ENCODE results near the gene FTHL17. TPM values are rescaled to one million over a fixed set of nuclear protein-coding genes. Genes with fewer than 3 reads are reported as not detected.

The FTHL17 gene
- polyA plus RNA-seq = not detected

DNA sequence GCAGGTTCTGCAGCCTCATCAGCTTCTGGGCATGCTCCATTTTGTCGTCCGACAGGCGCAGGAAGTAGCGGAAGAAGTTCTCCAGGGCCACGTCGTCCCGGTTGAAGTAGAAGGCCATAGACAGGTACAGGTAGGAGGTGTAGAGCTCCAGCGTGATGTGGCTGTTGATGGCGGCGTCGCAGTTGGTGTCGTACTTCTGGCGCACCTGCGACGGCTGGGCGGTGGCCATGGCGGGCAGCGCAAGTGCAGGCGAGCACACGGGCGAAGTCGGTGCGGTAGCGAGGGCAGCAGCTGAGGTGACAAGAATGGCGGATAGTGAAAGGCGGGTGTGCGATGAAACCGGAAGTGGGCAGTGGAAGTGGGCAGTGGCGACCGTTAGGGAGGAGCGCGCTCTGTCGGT is at the start of gene FTHL17:
TSS of gene FTHL17 (minus strand) at position 317 of the 400 bp plus-strand sequence. CDS start at position 229, 88 bp downstream.
- WGBS, 3 donors = 91 to 98% (median 97%) methylated on average over 27 to 33 of the region's 33 CpGs

GRCh38 chrX:31117266-31117665 is 45.4 kb upstream of the FTHL17 start:
- no peak overlapping the region for H3K27ac ChIP-seq (ENCODE audit: low read depth, low read length)
- 66 to 75% (median 69%) methylated on average over 4 of the region's 4 CpGs for WGBS, 3 donors

More for the DNA sequence above, at the start of gene FTHL17:
- H3K27ac ChIP-seq (ENCODE audit: low read depth, low read length) = no peak within 1 kb of the TSS

DNA sequence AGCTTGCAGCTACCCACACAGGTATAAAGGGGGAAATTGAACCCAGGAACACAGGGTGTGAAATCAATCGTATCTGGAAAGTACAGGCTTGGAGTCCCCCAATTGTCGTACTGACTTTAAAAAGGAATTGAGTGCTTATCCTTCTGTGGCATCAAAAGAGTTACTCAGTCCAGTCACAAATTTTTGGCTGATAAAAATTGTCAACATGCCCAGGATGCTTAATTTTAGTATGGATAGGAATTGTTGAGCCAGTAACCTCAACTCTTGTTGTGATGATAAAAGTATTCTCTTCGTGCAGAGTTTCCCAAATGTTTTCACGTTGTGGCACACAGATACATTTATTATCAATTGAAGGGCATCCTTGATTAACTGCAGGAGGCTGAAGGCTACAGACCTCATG is 43.6 kb upstream of the FTHL17 start:
- 53 to 69% (median 64%) methylated on average over 4 of the region's 4 CpGs for WGBS, 3 donors
- no peak overlapping the region for H3K27ac ChIP-seq (ENCODE audit: low read depth, low read length)

GRCh38 chrX:31114858-31115257 is 43.0 kb upstream of the FTHL17 start:
- WGBS, 3 donors = 50 to 58% (median 55%) methylated on average over 2 of the region's 2 CpGs

DNA sequence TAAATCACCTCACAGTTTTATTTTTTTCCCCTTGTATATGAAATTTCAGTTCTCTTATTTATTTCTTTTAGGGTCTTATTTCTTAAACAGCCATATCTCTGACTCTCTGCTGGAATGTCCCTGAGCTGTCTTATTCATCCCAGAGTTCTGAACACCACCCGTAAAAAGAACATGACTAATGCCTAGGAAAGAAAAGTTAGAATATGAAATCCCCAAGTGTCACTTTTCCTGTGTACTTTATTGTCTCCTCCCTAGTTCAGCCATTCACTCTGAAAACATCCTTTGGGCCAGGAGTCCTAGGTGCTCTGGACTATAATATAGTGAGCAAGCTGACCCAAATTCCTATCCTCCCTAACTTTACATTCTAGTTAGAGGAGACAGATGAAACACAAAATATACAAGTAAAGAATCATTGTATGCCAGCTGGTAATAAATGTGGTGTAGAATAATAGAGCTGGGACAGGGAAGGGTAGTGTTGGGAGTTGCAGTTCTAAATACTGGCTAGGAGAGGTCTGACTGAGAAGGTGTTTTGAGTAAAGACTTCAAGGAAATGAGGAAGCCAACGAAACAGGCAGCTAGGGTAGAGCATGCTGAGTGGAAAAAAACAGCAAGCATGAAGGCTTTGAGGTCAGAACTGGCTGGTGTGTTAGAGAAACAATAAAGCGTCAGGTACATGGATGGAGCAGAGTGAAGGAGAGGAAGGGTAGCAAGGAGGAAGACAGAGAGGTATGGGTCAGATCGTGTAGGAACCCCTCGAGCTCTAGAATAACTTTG is 40.6 kb upstream of the FTHL17 start:
- WGBS, 3 donors = 67 to 75% (median 75%) methylated on average over 5 of the region's 5 CpGs
- H3K27ac ChIP-seq (ENCODE audit: low read depth, low read length) = no peak overlapping the region

More at GRCh38 chrX:31114858-31115257, 43.0 kb upstream of the FTHL17 start:
- no peak overlapping the region for H3K27ac ChIP-seq (ENCODE audit: low read depth, low read length)

DNA sequence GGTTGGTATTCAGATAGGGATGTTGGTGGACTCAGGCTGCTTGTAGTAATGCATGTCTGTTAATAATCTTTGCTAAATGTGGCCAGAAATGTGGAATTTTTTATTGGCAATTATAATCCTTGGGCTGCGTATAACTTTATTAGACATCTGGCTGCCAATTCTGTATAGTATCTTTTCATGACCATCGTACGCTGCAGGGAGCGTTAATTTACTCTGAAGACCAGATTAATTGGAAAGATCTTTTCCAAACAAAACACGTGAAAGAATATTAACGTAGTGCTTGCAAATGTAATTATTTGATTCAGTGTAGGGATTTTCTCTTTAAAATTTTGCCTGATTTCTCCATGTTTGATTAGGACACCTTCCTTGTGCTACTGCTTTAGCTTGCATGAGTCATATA is 38.8 kb upstream of the FTHL17 start:
- H3K27ac ChIP-seq (ENCODE audit: low read depth, low read length) = no peak overlapping the region
- WGBS, 3 donors = 88 to 96% (median 94%) methylated on average over 6 of the region's 6 CpGs

GRCh38 chrX:31099536-31100090 is 27.8 kb upstream of the FTHL17 start:
- no peak overlapping the region for H3K27ac ChIP-seq (ENCODE audit: low read depth, low read length)
- 47 to 86% (median 71%) methylated on average over 2 of the region's 2 CpGs for WGBS, 3 donors

DNA sequence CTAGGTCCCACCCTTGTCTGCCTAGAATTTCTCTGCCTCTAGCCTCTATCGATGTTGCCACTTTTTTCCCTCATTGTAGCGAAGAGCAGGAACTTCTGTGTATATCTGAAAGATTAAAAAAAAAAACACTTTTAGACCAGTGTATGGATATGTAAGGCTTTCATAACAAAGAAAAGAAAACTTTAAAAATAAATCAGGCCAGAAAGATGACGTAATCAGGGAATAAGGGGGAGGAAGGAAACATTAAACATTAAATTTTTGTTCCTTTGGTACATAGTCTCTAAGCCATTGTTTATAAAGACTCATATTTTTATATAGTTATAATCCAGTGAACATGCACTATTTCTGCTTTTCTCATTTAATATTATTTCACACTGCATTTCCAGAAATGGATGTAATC is 26.2 kb upstream of the FTHL17 start:
- no peak overlapping the region for H3K27ac ChIP-seq (ENCODE audit: low read depth, low read length)
- 56 to 61% (median 56%) methylated on average over 3 of the region's 3 CpGs for WGBS, 3 donors

DNA sequence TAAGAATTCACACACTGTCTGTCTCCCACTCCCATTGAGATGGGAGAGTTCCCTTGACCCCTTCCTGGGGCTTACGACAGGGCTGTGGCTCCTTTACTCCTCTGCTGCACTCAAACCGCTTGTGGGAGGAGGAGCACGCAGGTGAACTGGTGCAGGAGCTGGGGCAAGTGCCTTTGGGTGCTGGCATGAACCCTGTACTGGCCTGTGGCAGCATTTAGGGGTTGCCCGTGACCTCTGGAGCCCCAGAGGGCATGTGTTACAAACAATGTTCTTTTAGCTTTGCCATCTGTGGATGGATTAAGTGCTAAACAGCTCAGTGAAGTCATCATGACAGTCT is 21.8 kb upstream of the FTHL17 start:
- no peak overlapping the region for H3K27ac ChIP-seq (ENCODE audit: low read depth, low read length)
- WGBS, 3 donors = 68 to 94% (median 93%) methylated on average over 4 of the region's 4 CpGs

DNA sequence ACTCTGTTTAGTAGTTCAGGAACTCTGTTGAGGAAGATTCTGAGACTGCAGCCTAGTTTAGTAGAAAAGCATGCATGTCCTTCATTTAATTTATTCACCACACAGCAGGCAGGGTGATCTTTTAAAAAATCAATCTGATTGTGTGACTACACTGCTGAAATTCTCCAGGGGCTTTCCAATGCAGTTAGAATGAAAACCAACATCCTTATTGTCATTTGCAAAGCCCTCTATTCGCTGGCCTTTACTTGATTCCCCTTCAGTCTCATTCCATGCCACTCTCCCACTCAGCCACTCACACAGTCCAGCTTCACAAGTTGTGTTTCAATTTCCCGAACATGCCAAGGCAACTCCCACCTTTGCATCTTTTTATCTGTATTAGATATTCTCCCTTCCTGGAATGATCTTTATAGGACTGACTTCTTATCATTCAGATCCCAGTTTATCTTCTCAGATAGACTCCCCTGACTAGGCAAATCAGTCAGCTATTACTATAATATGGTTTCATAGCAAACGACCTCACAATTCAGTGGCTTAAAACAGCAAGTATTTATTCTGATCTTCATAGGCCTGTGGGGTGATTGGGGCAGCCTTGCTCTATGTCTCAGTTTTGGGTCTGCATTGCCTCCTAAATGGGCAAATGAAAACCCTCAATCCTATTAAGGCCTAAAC is 21.3 kb upstream of the FTHL17 start:
- H3K27ac ChIP-seq (ENCODE audit: low read depth, low read length) = no peak overlapping the region
- 48 to 63% (median 62%) methylated on average over 3 of the region's 3 CpGs for WGBS, 3 donors

GRCh38 chrX:31092476-31092875 is 20.6 kb upstream of the FTHL17 start:
- H3K27ac ChIP-seq (ENCODE audit: low read depth, low read length) = no peak overlapping the region
- WGBS, 3 donors = 47 to 57% (median 48%) methylated on average over 3 of the region's 3 CpGs

DNA sequence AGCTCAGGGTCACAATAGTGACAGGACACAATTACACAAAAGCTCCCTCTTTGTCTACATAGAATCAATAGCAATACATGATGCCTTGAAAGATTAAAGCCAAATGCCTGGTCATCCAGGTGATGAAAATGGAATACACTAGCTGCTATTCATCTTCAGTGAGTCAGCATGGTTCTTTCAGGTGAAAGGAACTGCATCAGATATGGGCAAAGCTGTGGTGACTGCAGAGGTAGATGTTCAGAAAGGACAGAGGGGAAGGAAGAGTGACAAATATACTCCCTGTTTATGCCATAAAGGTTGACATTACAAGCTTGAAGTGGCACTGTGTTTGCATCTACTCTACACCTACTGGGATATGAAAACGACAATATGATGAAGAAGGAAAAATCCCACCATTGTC is 20.0 kb upstream of the FTHL17 start:
- WGBS, 3 donors = 56 to 86% (median 74%) methylated on average over 1 of the region's 1 CpG
- H3K27ac ChIP-seq (ENCODE audit: low read depth, low read length) = no peak overlapping the region

DNA sequence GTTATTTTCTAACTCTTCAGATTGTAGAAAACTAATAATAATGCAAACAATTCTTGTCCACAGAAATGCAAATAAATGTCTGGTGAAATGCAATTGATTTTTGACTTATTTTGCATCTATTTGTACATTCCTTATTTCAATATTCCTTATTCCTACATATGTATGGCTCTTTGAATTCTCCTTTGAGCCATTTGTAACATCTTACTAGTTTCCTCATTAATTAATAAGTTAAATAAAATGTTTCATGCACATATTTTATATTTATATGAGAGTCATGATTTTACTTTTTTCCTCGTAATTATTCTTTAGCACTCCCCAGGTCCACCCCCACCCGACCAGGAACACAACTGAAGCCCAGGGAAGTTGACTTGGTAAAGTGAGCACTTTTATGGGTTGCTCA is 2.7 kb upstream of the FTHL17 start:
- H3K27ac ChIP-seq (ENCODE audit: low read depth, low read length) = no peak overlapping the region
- 68 to 91% (median 82%) methylated on average over 2 of the region's 2 CpGs for WGBS, 3 donors

DNA sequence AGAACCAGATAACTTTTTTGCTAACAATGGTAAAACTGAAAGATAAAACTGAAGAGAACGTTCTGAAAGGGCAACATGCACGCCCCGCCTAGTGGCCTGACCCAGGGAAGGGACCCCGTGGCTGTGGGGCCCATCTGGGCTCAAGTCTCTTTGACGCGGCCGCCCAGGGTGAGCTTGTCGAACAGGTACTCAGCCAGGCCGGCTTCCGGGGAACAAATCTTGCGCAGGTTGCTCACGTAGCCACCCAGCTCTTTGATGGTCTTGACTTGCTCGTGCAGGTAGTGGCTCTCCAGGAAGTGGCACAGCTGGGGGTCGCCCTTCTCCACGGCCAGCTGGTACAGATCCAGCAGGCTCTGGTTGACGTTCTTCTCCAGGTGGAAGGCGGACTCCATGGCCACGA is 579 bp downstream of the FTHL17 start:
- WGBS, 3 donors = 90 to 95% (median 90%) methylated on average over 14 to 18 of the region's 18 CpGs
- no peak overlapping the region for H3K27ac ChIP-seq (ENCODE audit: low read depth, low read length)

GRCh38 chrX:31070057-31070468 is 1.8 kb downstream of the FTHL17 start:
- no peak overlapping the region for H3K27ac ChIP-seq (ENCODE audit: low read depth, low read length)

DNA sequence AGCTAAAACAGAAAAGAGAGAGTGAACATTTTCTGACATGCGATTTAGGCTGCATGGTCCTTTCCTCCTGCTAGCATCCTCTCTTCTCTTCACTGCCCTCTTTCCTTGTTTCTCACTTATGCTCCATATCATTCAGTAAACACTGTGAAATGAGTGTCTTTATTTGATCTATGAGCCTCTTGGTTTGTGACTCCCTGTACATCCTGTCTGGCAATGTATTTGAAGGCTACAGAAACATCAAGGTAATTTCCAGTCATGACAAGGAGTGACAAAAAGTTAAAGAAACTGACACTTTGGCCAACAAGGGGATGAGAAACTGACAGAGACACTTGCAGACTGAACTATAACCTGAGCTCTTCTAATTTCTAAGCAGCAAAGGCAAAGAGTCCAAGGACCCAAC is 8.7 kb downstream of the FTHL17 start:
- WGBS, 3 donors = 79 to 100% (median 91%) methylated on average over 1 of the region's 1 CpG
- no peak overlapping the region for H3K27ac ChIP-seq (ENCODE audit: low read depth, low read length)

DNA sequence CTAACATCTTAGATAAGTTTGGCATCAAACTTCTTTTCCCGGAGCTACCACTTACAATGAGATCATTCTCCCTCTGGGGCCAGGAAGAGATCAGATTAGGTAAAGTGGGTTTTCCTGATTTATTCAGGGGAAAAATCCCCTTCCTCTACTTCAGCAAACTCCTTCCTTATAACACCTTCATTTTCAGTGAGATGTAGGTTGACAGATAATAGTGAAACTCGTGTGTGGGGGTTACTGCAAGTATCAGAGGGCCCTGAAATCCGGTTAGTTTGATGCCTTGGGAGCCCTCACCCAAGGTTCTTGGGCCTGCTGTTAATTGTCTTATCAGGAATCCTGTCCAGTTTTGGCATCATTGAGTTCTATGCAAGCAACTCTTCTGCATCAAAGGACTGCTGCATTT is 10.8 kb downstream of the FTHL17 start:
- 60 to 87% (median 70%) methylated on average over 3 of the region's 3 CpGs for WGBS, 3 donors
- no peak overlapping the region for H3K27ac ChIP-seq (ENCODE audit: low read depth, low read length)

DNA sequence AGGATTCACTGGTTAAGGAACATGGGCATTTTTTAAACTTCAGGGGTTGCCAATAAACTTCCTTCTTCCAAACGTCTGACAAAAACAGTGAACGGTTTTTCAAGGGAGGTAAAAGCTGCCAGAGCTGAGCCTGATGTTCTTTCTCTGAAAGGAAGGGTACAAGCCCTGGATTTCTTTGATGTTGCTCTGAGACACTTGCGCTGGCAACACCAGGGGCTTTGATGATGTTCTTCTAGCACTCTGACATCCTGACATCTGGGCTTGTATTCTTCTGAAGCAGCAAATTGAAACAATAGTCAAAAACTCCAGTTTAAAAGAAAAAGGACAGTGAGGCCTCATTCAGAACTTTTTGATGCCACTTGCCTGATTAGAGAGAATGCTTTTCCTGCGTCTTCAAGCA is 11.8 kb downstream of the FTHL17 start:
- 49 to 64% (median 55%) methylated on average over 4 of the region's 4 CpGs for WGBS, 3 donors
- no peak overlapping the region for H3K27ac ChIP-seq (ENCODE audit: low read depth, low read length)

DNA sequence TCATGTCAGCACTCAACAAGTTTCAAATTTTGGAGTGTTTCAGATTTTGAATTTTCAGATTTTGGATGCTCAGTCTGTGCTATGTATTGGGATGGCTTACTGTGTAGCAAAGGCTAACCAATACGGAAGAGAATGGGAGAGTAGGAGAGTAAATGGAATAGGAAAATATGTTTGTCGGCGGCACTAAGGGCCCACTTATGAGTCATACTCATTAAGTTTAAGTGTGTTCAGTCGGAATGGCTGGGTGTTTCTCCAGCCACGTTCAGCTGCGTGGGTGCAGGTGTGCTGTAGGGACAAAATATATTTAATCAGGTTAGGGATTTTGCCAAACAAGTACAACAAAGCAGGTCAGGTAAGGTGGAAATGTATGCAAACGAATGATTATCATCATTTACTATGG is 13.6 kb downstream of the FTHL17 start:
- WGBS, 3 donors = 73 to 93% (median 88%) methylated on average over 7 of the region's 7 CpGs
- no peak overlapping the region for H3K27ac ChIP-seq (ENCODE audit: low read depth, low read length)

- H3K27ac ChIP-seq (ENCODE audit: low read depth, low read length) = no peak overlapping the region
- 74 to 96% (median 84%) methylated on average over 4 of the region's 4 CpGs for WGBS, 3 donors
Measured at GRCh38 chrX:31057691-31058090, 14.2 kb downstream of the FTHL17 start.

All from adipose tissue (tissue), 3 donors.